Sigmoid colon (tissue), 7 donors: ENCODE results near the gene RPS14. TPM values are rescaled to one million over a fixed set of nuclear protein-coding genes. Genes with fewer than 3 reads are reported as not detected.

Experiments used
- DNase-seq: peaks from one replicate; pipeline ENCODE4 v3.0.0-alpha.2; 2019
- H3K27ac ChIP-seq, 4 donors: fragments of 200-600 bp; sonication (generic); one replicate each; pipeline ENCODE4 v1.5.1; 2016 to 2019; ENCODE audit warnings: mild to moderate bottlenecking in 1 of 4
- H3K27me3 ChIP-seq, 3 donors: fragments of 200-600 bp; sonication (generic); one replicate each; pipeline ENCODE4 v1.5.1; 2019; ENCODE audit warnings: mild to moderate bottlenecking in 1 of 3
- H3K36me3 ChIP-seq, 4 donors: fragments of 200-600 bp; sonication (generic); one replicate each; pipeline ENCODE4 v1.5.1; 2016 to 2019
- H3K4me1 ChIP-seq, 4 donors: fragments of 200-600 bp; sonication (generic); one replicate each; pipeline ENCODE4 v1.5.1; 2017 to 2019
- H3K4me3 ChIP-seq, 4 donors: fragments of 200-600 bp; sonication (generic); one replicate each; pipeline ENCODE4 v1.5.1; 2017 to 2019; ENCODE audit warnings: mild to moderate bottlenecking in 2 of 4, moderate library complexity in 1 of 4
- H3K9me3 ChIP-seq, 4 donors: fragments of 200-600 bp in 3 of 4; sonication (generic) in 3 of 4; one replicate each; pipeline versions ENCODE4 v1.5.1 to v1.6.1; 2013 to 2019
- CTCF ChIP-seq, 4 experiments: fragments of 450-650 bp in 3 of 4; fragments of 200-600 bp in 1 of 4; IDR thresholded peaks; one replicate each; pipeline ENCODE4 v1.5.1; 2016 to 2019; ENCODE audit warnings: antibody characterized with exemption in 4 of 4, mild to moderate bottlenecking in 3 of 4, moderate library complexity in 2 of 4
- EP300 ChIP-seq, 4 donors: sonication (generic); formaldehyde crosslinking; IDR thresholded peaks; one replicate each; pipeline ENCODE4 v1.6.1; 2017; ENCODE audit warnings: antibody characterized with exemption in 4 of 4
- POLR2A ChIP-seq, 2 donors: fragments of 450-650 bp; IDR thresholded peaks; one replicate each; pipeline ENCODE4 v1.6.1; 2016; ENCODE audit warnings: antibody characterized with exemption in 2 of 2, mild to moderate bottlenecking in 2 of 2, moderate library complexity in 2 of 2
- POLR2AphosphoS5 ChIP-seq, 4 donors: sonication (generic); formaldehyde crosslinking; IDR thresholded peaks; one replicate each; pipeline ENCODE4 v1.6.1; 2017; ENCODE audit warnings: antibody characterized with exemption in 4 of 4
- WGBS, 2 donors: extraction: QIAGEN DNeasy Blood & Tissue Kit; methylation state at CpG; one replicate each; pipeline ENCODE4 v1.1.7; 2013; 5-methylcytosine and 5-hydroxymethylcytosine counted together
- intact Hi-C: fragments of 100-400 bp; cut with DNase I; formaldehyde crosslinking; loops from one replicate; pipeline ENCODE4 v1.15.1; 2023
- polyA plus RNA-seq, 3 donors: library from polyadenylated mRNA; stranded (reverse); fragments of 200-250 nt; gene quantifications; one replicate each; pipeline ENCODE4 v1.2.3, GENCODE V29; 2013
- total RNA-seq, 4 donors: library from RNA; depleted of rRNA; stranded (reverse); fragments of >200 nt; gene quantifications; one replicate each; pipeline ENCODE4 v1.1.0, GENCODE V29; 2016
- donor health status: healthy with polysubstance abuse.
- donor health status: Bipolar disorder and iron deficiency.
- donor health status: healthy.

RPS14 gene
- total and polyA plus RNA-seq, 7 donors = 3,111 to 7,878 (median 5,290) TPM

DNA sequence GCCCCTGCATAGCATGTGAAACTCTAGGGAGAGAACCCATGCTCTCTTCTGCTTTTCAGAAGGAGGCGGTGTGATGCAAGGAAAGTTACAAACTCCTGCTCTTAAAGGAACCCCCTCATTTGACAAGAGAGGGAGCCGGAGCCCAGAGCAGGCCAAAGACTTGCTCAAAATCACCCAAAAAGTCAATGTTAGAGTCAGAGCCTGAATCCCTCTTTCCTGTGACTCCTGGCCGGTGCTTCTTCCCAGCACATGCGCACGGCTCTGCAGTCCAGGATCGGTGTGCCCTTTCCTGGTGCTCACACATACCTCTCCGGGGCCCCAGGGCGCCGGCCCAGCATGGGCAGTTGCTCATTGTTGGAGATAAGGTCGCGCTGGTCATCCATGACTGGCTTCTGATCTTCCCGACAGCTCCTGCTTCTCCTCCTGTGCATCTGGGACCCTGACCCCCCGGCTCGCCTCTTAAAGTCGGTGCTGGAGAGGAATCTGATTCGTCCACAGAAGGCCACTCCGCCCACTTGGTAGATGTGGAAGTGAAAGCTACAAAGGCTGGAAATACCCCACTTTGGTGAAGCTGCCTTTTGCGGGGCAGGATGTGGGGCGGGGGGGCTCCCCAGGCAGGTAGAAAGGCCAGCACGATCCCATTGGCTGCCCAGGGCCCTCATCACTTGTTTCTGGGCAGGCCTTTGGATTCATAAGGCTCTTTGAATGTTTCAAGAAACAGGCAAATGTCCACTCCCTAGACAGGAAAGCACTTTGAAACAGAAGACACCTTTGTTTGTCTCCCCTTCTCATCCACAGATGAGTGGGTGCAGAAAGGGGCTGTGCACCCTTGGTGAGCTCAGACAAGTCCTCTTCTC lies 37.0 kb downstream of the RPS14 start, which contains the start of gene CD74:
Gene CD74, minus strand, starts transcription at position 592 of the 857 bp plus-strand sequence. Its CDS starts 161 bp downstream, at position 431.
- no peak for TF ChIP-seq POLR2A (IDR thresholded peaks at IDR 0.05)
- TF ChIP-seq EP300 (IDR thresholded peaks at IDR 0.05) = no peak
- peak; percentile 43 to 83 (median 81) for TF ChIP-seq POLR2AphosphoS5 (IDR thresholded peaks at IDR 0.05)
- no peak for TF ChIP-seq CTCF (IDR thresholded peaks at IDR 0.05)
- Histone ChIP-seq H3K9me3 (no peaks in the 10 kb centered on the region), H3K36me3 (no peaks in the 10 kb centered on the region), H3K4me3 (peak within 1 kb of the TSS; percentile 13 to 48 (median 39)), H3K4me1 (peaks cover 0 to 16% (median 7%) of the 10 kb centered on the region in 4 donors), H3K27ac (peak within 1 kb of the TSS; percentile 73 to 83 (median 80)), H3K27me3 (no peaks in the 10 kb centered on the region)
- WGBS, 2 donors = 2 to 6% methylated on average over 20 of the region's 20 CpGs
- peak; percentile 89 for DNase-seq
- intact Hi-C loops = no loop called here

GRCh38 chr5:150411245-150411979 lies 38.1 kb downstream of the RPS14 start:
- Histone ChIP-seq H3K9me3 (no peaks in the 10 kb centered on the region), H3K36me3 (no peaks in the 10 kb centered on the region), H3K4me1 (peaks cover 0 to 16% (median 7%) of the 10 kb centered on the region in 4 donors), H3K27ac (peak overlapping the region; percentile 73 to 83 (median 80)), H3K4me3 (peak overlapping the region in 3 of 4 donors; percentile 38 to 48 (median 40)), H3K27me3 (no peaks in the 10 kb centered on the region)
- intact Hi-C loops = no loop called here
- DNase-seq = no peak
- 43 to 77% methylated on average over 5 of the region's 5 CpGs for WGBS, 2 donors
- TF ChIP-seq CTCF (IDR thresholded peaks at IDR 0.05) (no peak), EP300 (IDR thresholded peaks at IDR 0.05) (no peak), POLR2AphosphoS5 (IDR thresholded peaks at IDR 0.05) (peak in 1 of 4 donors; percentile 7), POLR2A (IDR thresholded peaks at IDR 0.05) (no peak)

- peak in 1 of 4 donors; percentile 25 for TF ChIP-seq POLR2AphosphoS5 (IDR thresholded peaks at IDR 0.05)
- TF ChIP-seq POLR2A (IDR thresholded peaks at IDR 0.05) = no peak
- TF ChIP-seq CTCF (IDR thresholded peaks at IDR 0.05) = no peak
- TF ChIP-seq EP300 (IDR thresholded peaks at IDR 0.05) = no peak
- peaks cover 0 to 16% (median 7%) of the 10 kb centered on the region in 4 donors for H3K4me1 ChIP-seq
- no peaks in the 10 kb centered on the region for H3K36me3 ChIP-seq
- 16 to 22% methylated on average over 4 of the region's 4 CpGs for WGBS, 2 donors
- H3K9me3 ChIP-seq = no peaks in the 10 kb centered on the region
- no peaks in the 10 kb centered on the region for H3K27me3 ChIP-seq
- peak overlapping the region in 3 of 4 donors; percentile 38 to 48 (median 40) for H3K4me3 ChIP-seq
- peak overlapping the region; percentile 73 to 83 (median 80) for H3K27ac ChIP-seq
- DNase-seq = peak; percentile 88
- intact Hi-C loops = no loop called here
Measured at GRCh38 chr5:150410524-150411244, 38.9 kb downstream of the RPS14 start.
